A549 (cell line): ENCODE results near the gene NREP.

Experiments used
- CEBPB ChIP-seq, 2 experiments: fragments of >200 bp in 1 of 2; sonication (Bioruptor Twin) in 1 of 2; formaldehyde crosslinking in 1 of 2; IDR thresholded peaks; 2 replicates each; pipeline ENCODE4 v1.6.1; 2012 to 2016
- CTCF ChIP-seq: fragments of >200 bp; sonication (Bioruptor Twin); formaldehyde crosslinking; IDR thresholded peaks from 3 replicates; pipeline ENCODE4 v1.5.1; 2016
- EP300 ChIP-seq, 2 experiments: fragments of >200 bp; sonication (Bioruptor Twin); formaldehyde crosslinking; IDR thresholded peaks; 2 replicates in 1 of 2; 3 replicates in 1 of 2; pipeline ENCODE4 v1.6.1; 2016 to 2017
- HDAC2 ChIP-seq: fragments of 200-600 bp; sonication (generic); IDR thresholded peaks from 2 replicates; pipeline ENCODE4 v1.6.1; 2016
- HOXB5 ChIP-seq: fragments of 250-450 bp; sonication (Bioruptor Pico); IDR thresholded peaks from 2 replicates; pipeline ENCODE4 v1.5.0; 2020; ENCODE audit warnings: mild to moderate bottlenecking, moderate library complexity
- MYC ChIP-seq: IDR thresholded peaks from 2 replicates; pipeline ENCODE4 v1.6.1; 2012; ENCODE audit warnings: mild to moderate bottlenecking, inconsistent platforms, low read length, improper control_type of control experiment, borderline replicate concordance
- NFE2L2 ChIP-seq: fragments of 150-350 bp; conservative IDR thresholded peaks from 2 replicates; pipeline ENCODE4 v1.6.1; 2014; ENCODE audit warnings: low read length
- POLR2A ChIP-seq: IDR thresholded peaks from 2 replicates; pipeline ENCODE4 v1.6.1; 2012; ENCODE audit warnings: mild to moderate bottlenecking, low read length
- POLR2AphosphoS2 ChIP-seq: conservative IDR thresholded peaks from 2 replicates; pipeline ENCODE4 v1.6.1; 2012; ENCODE audit warnings: low read length, improper control_type of control experiment, inconsistent platforms
- RAD21 ChIP-seq, 2 experiments: fragments of >200 bp in 1 of 2; sonication (Bioruptor Twin) in 1 of 2; formaldehyde crosslinking in 1 of 2; IDR thresholded peaks in 1 of 2; conservative IDR thresholded peaks in 1 of 2; 2 replicates in 1 of 2; 3 replicates in 1 of 2; pipeline ENCODE4 v1.6.1; 2012 to 2018; ENCODE audit warnings: inconsistent platforms in 1 of 2
- REST ChIP-seq: fragments of 200-600 bp; sonication (generic); IDR thresholded peaks from 2 replicates; pipeline ENCODE4 v1.6.1; 2016; ENCODE audit warnings: antibody characterized with exemption, mild to moderate bottlenecking, moderate library complexity
- TF ChIP-seq, protein P1 (sequence below): IDR thresholded peaks from 2 replicates; pipeline ENCODE4 v1.6.1; 2012
- TF ChIP-seq, protein P2 (sequence below): IDR thresholded peaks from 2 replicates; pipeline ENCODE4 v1.6.1; 2012

DNA sequence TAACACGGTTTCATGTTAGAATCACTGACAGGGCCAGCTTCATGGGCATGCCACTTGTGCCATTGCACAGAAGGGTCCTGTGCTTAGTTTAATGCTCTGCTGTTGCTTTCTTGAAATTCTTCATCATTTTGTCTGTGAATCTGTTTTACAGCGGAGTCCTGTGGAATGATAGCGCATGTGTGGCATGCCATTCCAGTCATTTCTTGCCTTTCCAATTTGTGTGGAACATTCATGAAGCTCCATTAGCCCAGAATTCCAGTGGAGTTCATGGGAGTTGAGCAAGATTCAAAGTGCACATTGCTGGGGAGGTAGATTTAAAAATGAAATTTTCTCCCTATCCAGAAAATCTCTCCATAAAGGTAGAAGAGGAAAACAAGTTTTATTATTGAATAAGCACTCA lies 43.4 kb upstream of the NREP start:
- TF ChIP-seq MYC (no peak), POLR2A (no peak), HOXB5 (no peak), REST (no peak), CTCF (no peak), HDAC2 (no peak), RAD21 (conservative IDR thresholded peaks at IDR 0.05 in 1 of 2, IDR thresholded peaks at IDR 0.05 in 1 of 2) (no peak), CEBPB (IDR thresholded peaks at IDR 0.05) (no peak), EP300 (IDR thresholded peaks at IDR 0.05) (no peak), POLR2AphosphoS2 (no peak), NFE2L2 (no peak)
- TF ChIP-seq, protein P1, sequence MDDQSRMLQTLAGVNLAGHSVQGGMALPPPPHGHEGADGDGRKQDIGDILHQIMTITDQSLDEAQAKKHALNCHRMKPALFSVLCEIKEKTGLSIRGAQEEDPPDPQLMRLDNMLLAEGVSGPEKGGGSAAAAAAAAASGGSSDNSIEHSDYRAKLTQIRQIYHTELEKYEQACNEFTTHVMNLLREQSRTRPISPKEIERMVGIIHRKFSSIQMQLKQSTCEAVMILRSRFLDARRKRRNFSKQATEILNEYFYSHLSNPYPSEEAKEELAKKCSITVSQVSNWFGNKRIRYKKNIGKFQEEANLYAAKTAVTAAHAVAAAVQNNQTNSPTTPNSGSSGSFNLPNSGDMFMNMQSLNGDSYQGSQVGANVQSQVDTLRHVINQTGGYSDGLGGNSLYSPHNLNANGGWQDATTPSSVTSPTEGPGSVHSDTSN: no peak
- TF ChIP-seq, protein P2, sequence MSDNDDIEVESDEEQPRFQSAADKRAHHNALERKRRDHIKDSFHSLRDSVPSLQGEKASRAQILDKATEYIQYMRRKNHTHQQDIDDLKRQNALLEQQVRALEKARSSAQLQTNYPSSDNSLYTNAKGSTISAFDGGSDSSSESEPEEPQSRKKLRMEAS: no peak
